HG03432 (cell line): ENCODE results near the gene MROH8.
"Not testable (repeated sequence)": the region's sequence is repeated elsewhere in the genome, so short reads cannot be mapped to it uniquely, and the experiment has no call there.

Experiments
- ATAC-seq: cut with Tn5 transposase; IDR thresholded peaks from one replicate; pipeline ENCODE4 v1.9.1; 2021; ENCODE audit warnings: mild to moderate bottlenecking, moderate library complexity; ENCODE audit not compliant: unreplicated experiment

MROH8 gene

GRCh38 chr20:37155987-37156386 is 23.4 kb downstream of the MROH8 start:
- no peak for ATAC-seq

- no peak for ATAC-seq
These were observed 24.6 kb downstream of the MROH8 start for GRCh38 chr20:37154684-37155298.

- no peak for ATAC-seq
These were observed 27.1 kb downstream of the MROH8 start for GRCh38 chr20:37152284-37152683.

- ATAC-seq, result no peak
These were observed 27.8 kb downstream of the MROH8 start for GRCh38 chr20:37151529-37151928.

- not testable (repeated sequence) for ATAC-seq
These were observed 28.5 kb downstream of the MROH8 start for GRCh38 chr20:37150864-37151263.

- ATAC-seq, result no peak
These were observed 32.1 kb downstream of the MROH8 start for GRCh38 chr20:37147250-37147649.

GRCh38 chr20:37144856-37145404 is 34.4 kb downstream of the MROH8 start:
- ATAC-seq, result no peak

GRCh38 chr20:37142708-37143107 is 36.6 kb downstream of the MROH8 start:
- no peak for ATAC-seq

GRCh38 chr20:37137547-37137946 is 41.8 kb downstream of the MROH8 start:
- ATAC-seq, result no peak

GRCh38 chr20:37133952-37134351 is 45.4 kb downstream of the MROH8 start:
- ATAC-seq, result no peak

GRCh38 chr20:37131486-37131885 is 47.9 kb downstream of the MROH8 start:
- no peak for ATAC-seq

- no peak for ATAC-seq
These were observed 50.5 kb downstream of the MROH8 start for GRCh38 chr20:37128803-37129202.

- not testable (repeated sequence) for ATAC-seq
These were observed 53.1 kb downstream of the MROH8 start for GRCh38 chr20:37126290-37126689.

GRCh38 chr20:37123441-37123840 is 55.9 kb downstream of the MROH8 start:
- no peak for ATAC-seq

GRCh38 chr20:37120497-37120896 is 58.9 kb downstream of the MROH8 start:
- no peak for ATAC-seq

GRCh38 chr20:37119356-37120036 is 59.9 kb downstream of the MROH8 start:
- ATAC-seq, result no peak

- ATAC-seq, result no peak
These were observed 65.3 kb downstream of the MROH8 start for GRCh38 chr20:37114012-37114411.

GRCh38 chr20:37111926-37112455 is 67.4 kb downstream of the MROH8 start:
- ATAC-seq, result no peak

- ATAC-seq, result no peak
These were observed 70.7 kb downstream of the MROH8 start for GRCh38 chr20:37108676-37109075.

GRCh38 chr20:37102571-37102970 is 76.8 kb downstream of the MROH8 start:
- ATAC-seq, result no peak

GRCh38 chr20:37096415-37097041 is 82.8 kb downstream of the MROH8 start:
- no peak for ATAC-seq
